NK-92 treated with Interleukin-12 subunit alpha and Interleukin-12 subunit beta, amount 100 ng/mL, for 24 hours (cell line): ENCODE measurements around the gene RAB37.

Source experiments
- DNase-seq: peaks from one replicate; lab custom pipeline; 2025; lab: John Stamatoyannopoulos, UW

The RAB37 gene

DNA sequence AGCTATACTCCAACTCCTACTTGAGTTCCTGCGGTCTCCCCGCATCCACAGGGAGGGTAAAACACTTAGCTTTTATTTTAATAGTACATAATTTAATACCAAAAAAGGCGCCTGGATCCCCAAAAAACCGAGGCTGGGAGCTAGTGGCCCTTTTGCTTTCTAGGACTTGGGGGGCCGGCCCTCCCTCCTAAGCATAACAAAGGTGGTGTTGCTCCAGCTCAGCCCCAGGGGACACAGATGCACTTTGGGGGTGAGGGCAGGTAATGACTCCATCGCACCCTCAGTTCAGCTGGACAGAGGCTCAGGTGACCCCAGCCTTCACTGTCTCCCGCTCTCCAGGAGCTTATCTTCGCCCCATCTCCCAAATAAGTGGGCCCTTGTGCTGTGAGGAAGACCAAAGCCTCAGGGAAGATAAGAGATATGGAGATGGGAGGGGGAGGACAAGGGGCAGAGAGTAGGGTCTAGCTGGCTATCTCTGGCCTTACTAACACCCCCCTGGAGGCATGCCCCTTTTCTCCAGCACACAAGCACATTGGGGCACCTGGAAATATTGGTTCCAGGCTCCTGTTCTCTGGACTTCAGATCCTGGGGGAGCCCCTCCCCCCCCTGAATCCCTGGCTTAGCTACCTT is 8.6 kb downstream of the RAB37 start:
- DNase-seq = no peak

GRCh38 chr17:74746376-74746775 is 9.3 kb downstream of the RAB37 start:
- no peak for DNase-seq

- no peak for DNase-seq
Measured at GRCh38 chr17:74746922-74747321, 9.9 kb downstream of the RAB37 start.

- DNase-seq = no peak
Measured at GRCh38 chr17:74748279-74748528, 11.1 kb downstream of the RAB37 start.

GRCh38 chr17:74748529-74749278 is 11.6 kb downstream of the RAB37 start, which contains the start of gene NHERF1:
Gene NHERF1 (plus strand): TSS chr17:74748628. CDS start chr17:74748847, 219 bp downstream.
- DNase-seq = peak; percentile 92

GRCh38 chr17:74749279-74750038 is 12.4 kb downstream of the RAB37 start:
- peak; percentile 57 for DNase-seq

DNA sequence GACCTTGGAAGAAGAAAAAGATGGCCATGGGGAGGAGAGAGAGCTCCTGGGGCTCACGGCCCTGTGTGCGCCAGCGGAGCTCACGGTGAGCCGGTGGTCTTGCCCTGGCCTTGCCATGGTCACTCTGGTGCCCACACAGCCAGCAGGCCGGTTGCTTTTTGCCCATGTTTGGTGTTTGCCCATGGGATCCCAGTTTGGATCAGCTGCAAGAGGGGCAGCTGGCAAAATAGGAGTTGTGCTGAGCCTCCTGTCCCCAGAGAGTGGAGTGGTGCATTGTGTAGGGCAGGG is 12.9 kb downstream of the RAB37 start:
- no peak for DNase-seq

GRCh38 chr17:74750327-74751069 is 13.4 kb downstream of the RAB37 start:
- no peak for DNase-seq

- no peak for DNase-seq
Measured at GRCh38 chr17:74752415-74752814, 15.4 kb downstream of the RAB37 start.

DNA sequence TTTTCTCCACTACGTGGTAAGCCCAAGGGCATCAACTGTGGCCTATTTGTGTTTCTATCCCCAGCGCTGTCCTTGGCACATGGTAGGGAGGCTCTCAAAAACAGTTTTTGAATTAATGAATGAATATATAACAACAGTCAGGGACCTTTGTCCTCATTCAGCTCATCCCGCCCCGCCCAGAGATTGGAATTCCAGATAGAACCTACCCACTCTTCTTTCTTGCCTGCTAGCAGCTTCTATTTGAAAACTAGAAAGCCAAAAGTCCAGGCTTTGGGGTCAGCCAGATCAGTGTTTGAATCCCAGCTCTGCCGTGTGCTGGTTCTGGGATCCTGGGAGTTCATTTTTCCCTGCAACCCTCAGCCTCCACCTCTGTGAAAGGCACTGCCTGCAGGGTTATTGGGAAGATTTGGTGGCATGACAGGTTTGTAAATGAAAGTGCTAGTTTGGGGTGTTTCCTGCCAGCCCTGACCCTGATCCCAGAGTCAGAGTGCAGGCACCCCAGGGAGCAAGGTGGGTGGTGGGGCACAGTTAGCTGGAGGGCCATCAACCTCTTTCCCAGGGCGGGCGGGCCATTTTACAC is 15.9 kb downstream of the RAB37 start:
- no peak for DNase-seq

- DNase-seq = no peak
Measured at GRCh38 chr17:74754832-74755231, 17.8 kb downstream of the RAB37 start.

GRCh38 chr17:74755533-74755932 is 18.5 kb downstream of the RAB37 start:
- DNase-seq = no peak

DNA sequence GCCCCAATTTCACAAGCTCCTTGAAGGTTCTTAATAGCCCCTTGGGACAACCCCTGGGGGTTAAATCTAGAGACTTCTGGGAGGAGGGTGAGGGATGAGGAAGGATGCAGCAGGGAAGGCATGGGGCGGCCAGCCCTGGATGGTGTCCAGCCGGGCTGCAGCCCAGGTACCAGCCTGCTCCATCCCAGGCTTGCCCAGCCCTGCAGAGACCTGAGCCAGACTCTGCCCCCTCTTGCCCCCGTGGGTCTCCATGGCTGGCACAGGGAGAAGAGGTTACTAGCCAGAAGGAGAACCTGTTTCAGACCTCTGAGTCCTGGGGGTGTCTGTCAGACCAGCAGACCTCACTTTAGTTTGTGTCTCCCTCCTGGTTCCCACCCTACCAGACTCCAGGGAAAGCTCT is 19.8 kb downstream of the RAB37 start:
- DNase-seq = no peak

DNA sequence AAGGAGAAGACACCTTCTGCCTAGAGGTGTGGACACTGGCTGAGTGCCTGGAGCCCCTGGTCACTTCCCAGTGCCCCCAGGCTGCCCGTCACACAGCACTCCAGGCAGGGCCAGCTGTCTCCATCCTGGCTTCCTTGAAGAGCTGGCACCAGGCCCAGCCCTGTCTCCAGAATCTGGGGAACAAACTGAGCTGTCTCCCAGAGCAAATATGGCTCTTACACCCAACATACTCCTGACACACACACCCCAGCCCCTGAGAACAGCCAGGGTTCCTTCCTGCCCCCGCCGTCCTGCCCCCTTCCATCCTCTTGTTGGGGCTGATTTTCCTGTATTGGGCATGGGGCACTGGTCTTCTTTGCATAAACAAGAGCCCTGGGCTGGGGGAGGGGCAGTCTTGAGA is 20.4 kb downstream of the RAB37 start:
- no peak for DNase-seq

DNA sequence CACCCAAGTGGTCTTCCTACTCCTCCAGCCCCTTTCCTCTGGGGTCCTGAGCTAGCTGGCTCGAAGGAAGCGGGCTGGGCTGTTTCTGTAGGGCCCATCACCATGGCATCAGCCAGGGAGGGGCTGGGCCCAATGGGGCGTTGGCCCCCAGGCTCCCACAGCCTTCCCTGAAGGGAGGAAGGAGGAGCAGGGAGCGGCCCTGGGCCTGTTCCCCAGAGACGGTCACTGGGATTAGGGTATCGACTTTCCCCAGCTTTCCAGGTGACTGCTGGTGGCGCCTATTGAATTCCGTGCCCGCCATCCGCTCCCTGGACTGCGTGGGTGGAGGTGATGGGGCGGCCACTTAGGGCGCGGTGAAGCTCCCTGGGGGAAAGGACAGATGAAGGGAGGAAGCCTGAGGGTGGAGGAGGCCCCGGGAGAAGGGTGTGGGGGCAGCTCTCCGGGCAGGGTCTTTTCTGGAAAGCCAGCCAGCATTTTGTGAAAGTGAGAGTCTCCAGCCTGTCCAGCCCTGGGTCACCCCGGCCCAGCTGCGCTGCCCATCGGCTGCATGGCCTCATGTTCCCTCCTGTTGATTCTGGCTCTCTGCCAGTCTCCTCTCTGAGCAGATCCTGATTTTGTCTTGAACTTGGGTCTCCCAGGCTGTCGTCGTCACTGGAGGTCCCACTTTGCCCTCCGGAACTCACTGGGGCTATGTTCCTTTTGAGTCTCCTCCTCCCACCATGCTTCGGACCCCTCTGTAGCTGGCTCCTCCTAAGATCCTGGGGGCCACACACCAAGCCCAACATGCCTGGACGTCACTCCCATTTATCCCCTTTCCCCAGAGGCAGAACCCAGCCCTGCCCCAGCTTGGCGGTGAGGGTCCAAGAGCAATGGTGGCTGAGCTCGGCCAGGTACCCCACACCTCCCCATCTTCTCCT is 21.1 kb downstream of the RAB37 start:
- DNase-seq = no peak

GRCh38 chr17:74758848-74759168 is 21.8 kb downstream of the RAB37 start:
- no peak for DNase-seq

- DNase-seq = peak; percentile 48
Measured at GRCh38 chr17:74759243-74759801, 22.3 kb downstream of the RAB37 start.

- no peak for DNase-seq
Measured at GRCh38 chr17:74759941-74760340, 22.9 kb downstream of the RAB37 start.

DNA sequence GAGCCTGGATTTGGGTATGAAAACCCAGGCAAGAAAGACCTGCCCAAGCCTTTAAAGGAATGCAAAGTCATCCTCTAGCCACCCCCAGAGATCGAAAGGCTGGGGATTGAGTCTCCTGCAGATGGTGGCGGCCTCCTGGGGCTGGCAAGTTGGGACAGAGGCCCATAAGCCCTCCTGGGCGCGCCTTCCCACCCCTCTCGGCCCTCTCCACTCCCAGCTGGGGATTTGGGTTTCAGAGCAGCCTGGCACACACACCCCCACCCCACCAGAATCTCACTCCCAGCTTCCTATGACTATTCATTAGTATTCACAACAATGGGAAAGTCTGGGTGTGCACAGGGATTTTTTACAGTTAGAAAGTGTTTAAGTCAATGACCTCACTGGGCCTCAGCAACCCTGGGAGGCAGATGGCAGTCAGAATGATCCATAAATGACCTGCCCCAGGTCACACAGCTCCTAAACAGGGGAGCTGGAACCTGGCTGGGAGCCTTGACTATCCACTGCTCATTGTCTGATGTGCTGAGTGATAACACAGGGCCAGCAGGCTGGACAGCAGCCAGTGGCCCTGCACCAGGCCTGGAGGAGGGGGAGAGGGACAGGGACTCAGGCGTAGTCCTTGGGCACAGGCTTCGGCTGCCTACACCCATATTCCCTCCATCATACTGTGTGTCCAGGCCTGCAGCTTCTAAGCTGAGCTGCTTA is 23.5 kb downstream of the RAB37 start:
- DNase-seq = no peak

DNA sequence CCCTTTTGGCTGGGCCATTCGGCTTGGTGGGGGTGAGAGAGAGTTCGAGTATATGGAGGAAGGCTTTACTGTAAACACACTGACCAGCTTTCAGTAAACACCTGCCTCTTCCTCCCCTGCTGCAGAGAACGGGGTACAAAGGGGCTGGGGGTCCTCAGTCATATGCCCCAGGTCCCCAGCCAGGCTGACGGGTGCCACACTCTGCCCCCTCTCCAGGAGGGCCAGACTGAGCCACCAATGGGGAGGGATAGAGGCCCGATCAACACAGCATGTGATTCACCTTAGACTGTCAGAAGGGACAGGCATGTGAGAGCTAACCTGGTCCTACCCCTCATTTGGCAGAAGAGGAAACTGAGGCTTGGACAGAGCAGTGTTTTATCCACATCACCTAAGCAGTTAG is 24.4 kb downstream of the RAB37 start:
- DNase-seq = no peak

DNA sequence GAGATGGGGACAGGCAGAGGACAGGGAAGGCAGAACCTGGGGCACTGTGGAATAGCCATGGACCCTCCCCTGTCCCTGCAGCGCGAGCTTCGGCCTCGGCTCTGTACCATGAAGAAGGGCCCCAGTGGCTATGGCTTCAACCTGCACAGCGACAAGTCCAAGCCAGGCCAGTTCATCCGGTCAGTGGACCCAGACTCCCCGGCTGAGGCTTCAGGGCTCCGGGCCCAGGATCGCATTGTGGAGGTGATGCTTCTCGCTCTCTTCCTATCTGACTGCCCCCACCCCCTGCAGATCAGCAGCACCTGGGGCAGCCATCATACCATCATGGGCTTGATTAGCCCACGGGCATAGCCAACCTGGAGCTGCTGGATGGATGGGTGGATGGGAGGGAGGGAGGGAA is 24.9 kb downstream of the RAB37 start:
- DNase-seq = no peak
